ENCODE results near the gene ASPRV1. TPM values are rescaled to one million over a fixed set of nuclear protein-coding genes. Genes with fewer than 3 reads are reported as not detected.

Gene ASPRV1
- total RNA-seq, 4 donors from 2014 or later, result 0.95 to 1.2 TPM; not detected in 2

- no peak for TF ChIP-seq POLR2AphosphoS5 (IDR thresholded peaks at IDR 0.05)
- TF ChIP-seq POLR2A (IDR thresholded peaks at IDR 0.05), result no peak
- no peak for TF ChIP-seq EP300 (IDR thresholded peaks at IDR 0.05; ENCODE audit: low read depth)
- TF ChIP-seq CTCF (IDR thresholded peaks at IDR 0.05), result no peak
- in situ Hi-C loops (cut with MboI; ENCODE audit: low pct_ligation_motif_present in 1 of 4, low pct_unique_long_range_greater_than_20kb in 1 of 4, low sequenced_read_pairs in 3 of 4) (no loop called here), intact Hi-C loops (cut with DNase I; ENCODE audit: low total_unique reads) (no loop called here)
- Histone ChIP-seq H3K4me1 (no peaks in the 10 kb centered on the region), H3K4me3 (no peak overlapping the region), H3K36me3 (no peaks in the 10 kb centered on the region), H3K9me3 (no peaks in the 10 kb centered on the region), H3K27me3 (no peaks in the 10 kb centered on the region), H3K27ac (no peak overlapping the region)
- no peak for DNase-seq
- 95 to 100% methylated on average over 1 of the region's 1 CpG for WGBS, 2 donors (ENCODE audit: low coverage in 1 of 2)
These were observed 11.4 kb upstream of the ASPRV1 start for GRCh38 chr2:69972822-69973221.

- H3K4me1 ChIP-seq, result peaks cover 0 to under 1% (median 0%) of the 10 kb centered on the region in 4 donors
- intact Hi-C loops (cut with DNase I; ENCODE audit: low total_unique reads), result no loop called here
- no peak for DNase-seq
- H3K27ac ChIP-seq, result no peak overlapping the region
- no peaks in the 10 kb centered on the region for H3K27me3 ChIP-seq
- TF ChIP-seq EP300 (IDR thresholded peaks at IDR 0.05; ENCODE audit: low read depth) (no peak), CTCF (IDR thresholded peaks at IDR 0.05) (no peak), POLR2A (IDR thresholded peaks at IDR 0.05) (no peak), POLR2AphosphoS5 (IDR thresholded peaks at IDR 0.05) (no peak)
- WGBS, 2 donors (ENCODE audit: low coverage in 1 of 2), result 72 to 80% methylated on average over 1 to 4 of the region's 4 CpGs
- in situ Hi-C loops (cut with MboI; ENCODE audit: low pct_ligation_motif_present in 1 of 4, low pct_unique_long_range_greater_than_20kb in 1 of 4, low sequenced_read_pairs in 3 of 4), result no loop called here
- no peaks in the 10 kb centered on the region for H3K9me3 ChIP-seq
- no peaks in the 10 kb centered on the region for H3K36me3 ChIP-seq
- no peak overlapping the region for H3K4me3 ChIP-seq
These were observed 8.6 kb upstream of the ASPRV1 start for GRCh38 chr2:69969991-69970390.

DNA sequence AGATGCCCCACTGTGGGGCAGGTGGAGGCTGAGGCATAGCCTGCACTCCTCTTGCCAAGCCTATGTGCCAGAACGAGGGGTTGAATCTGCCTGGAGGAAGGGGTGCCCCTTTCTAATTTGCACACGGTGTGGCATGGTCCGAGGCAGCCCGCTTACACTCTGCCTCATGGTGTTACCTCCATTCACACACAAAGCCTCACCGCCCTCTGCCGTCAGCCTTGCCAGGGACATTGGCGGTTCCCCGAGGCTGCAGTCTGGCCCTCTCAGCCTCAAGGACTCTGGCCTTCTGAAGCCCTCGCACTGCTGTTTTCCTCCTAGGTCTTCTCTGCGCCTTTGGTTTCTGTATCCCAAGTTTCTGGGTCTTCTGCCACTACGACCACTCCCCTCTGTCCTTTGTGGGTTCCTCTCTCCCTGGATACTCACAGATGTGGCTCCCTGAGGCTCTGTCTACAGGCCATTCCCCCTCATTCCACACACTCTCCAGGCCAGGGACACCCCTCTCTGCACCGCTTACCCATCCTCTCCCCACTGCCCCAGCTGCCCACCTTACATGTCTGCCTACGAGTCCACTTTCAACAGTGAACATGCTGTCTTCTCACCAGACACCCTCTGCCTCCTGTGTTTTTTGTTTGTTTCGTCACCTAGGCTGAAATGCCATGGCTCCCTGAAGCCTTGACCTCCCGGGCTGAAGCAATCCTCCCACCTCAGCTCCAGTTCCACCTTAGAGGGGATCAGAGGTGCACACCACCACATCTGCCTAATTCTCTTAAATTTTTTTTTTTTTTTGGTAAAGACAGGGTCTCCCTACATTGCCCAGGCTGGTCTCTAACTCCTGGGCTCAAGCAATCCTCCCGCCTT lies 7.9 kb upstream of the ASPRV1 start:
- in situ Hi-C loops (cut with MboI; ENCODE audit: low pct_ligation_motif_present in 1 of 4, low pct_unique_long_range_greater_than_20kb in 1 of 4, low sequenced_read_pairs in 3 of 4), result no loop called here
- no peak for DNase-seq
- H3K27ac ChIP-seq, result no peak overlapping the region
- no peak overlapping the region for H3K4me3 ChIP-seq
- peaks cover 0 to 6% (median 3%) of the 10 kb centered on the region in 4 donors for H3K4me1 ChIP-seq
- 79 to 90% methylated on average over 7 to 16 of the region's 16 CpGs for WGBS, 2 donors (ENCODE audit: low coverage in 1 of 2)
- TF ChIP-seq EP300 (IDR thresholded peaks at IDR 0.05; ENCODE audit: low read depth) (no peak), CTCF (IDR thresholded peaks at IDR 0.05) (no peak), POLR2A (IDR thresholded peaks at IDR 0.05) (no peak), POLR2AphosphoS5 (IDR thresholded peaks at IDR 0.05) (no peak)
- H3K36me3 ChIP-seq, result no peaks in the 10 kb centered on the region
- H3K27me3 ChIP-seq, result no peaks in the 10 kb centered on the region
- H3K9me3 ChIP-seq, result no peaks in the 10 kb centered on the region
- intact Hi-C loops (cut with DNase I; ENCODE audit: low total_unique reads), result no loop called here

GRCh38 chr2:69968609-69969008 lies 7.2 kb upstream of the ASPRV1 start:
- no peak for TF ChIP-seq POLR2AphosphoS5 (IDR thresholded peaks at IDR 0.05)
- no peak for TF ChIP-seq EP300 (IDR thresholded peaks at IDR 0.05; ENCODE audit: low read depth)
- no peak for TF ChIP-seq POLR2A (IDR thresholded peaks at IDR 0.05)
- TF ChIP-seq CTCF (IDR thresholded peaks at IDR 0.05), result no peak
- H3K9me3 ChIP-seq, result no peaks in the 10 kb centered on the region
- H3K27ac ChIP-seq, result no peak overlapping the region
- H3K4me3 ChIP-seq, result no peak overlapping the region
- WGBS, 2 donors (ENCODE audit: low coverage in 1 of 2), result 83% methylated on average over 10 of the region's 10 CpGs; no CpG with 5 or more reads in 1 of the 2 donors
- in situ Hi-C loops (cut with MboI; ENCODE audit: low pct_ligation_motif_present in 1 of 4, low pct_unique_long_range_greater_than_20kb in 1 of 4, low sequenced_read_pairs in 3 of 4) (no loop called here), intact Hi-C loops (cut with DNase I; ENCODE audit: low total_unique reads) (no loop called here)
- H3K4me1 ChIP-seq, result peaks cover 0 to 14% (median 7%) of the 10 kb centered on the region in 4 donors
- no peak for DNase-seq
- H3K27me3 ChIP-seq, result no peaks in the 10 kb centered on the region
- no peaks in the 10 kb centered on the region for H3K36me3 ChIP-seq

Data from transverse colon (tissue), 4 donors.